LoVo (cell line): ENCODE data around the gene SEC16A.

ENCODE experiments used
- DNase-seq: peaks from one replicate; pipeline ENCODE4 v3.0.0-alpha.2; 2016; ENCODE audit warnings: low spot score

Gene SEC16A

GRCh38 chr9:136504512-136505348 lies 21.9 kb upstream of the SEC16A start:
- no peak for DNase-seq

GRCh38 chr9:136502940-136503550 lies 20.2 kb upstream of the SEC16A start:
- DNase-seq = no peak

GRCh38 chr9:136502196-136502595 lies 19.4 kb upstream of the SEC16A start:
- no peak for DNase-seq

- no peak for DNase-seq
Observed at GRCh38 chr9:136501686-136502085, 18.8 kb upstream of the SEC16A start.

DNA sequence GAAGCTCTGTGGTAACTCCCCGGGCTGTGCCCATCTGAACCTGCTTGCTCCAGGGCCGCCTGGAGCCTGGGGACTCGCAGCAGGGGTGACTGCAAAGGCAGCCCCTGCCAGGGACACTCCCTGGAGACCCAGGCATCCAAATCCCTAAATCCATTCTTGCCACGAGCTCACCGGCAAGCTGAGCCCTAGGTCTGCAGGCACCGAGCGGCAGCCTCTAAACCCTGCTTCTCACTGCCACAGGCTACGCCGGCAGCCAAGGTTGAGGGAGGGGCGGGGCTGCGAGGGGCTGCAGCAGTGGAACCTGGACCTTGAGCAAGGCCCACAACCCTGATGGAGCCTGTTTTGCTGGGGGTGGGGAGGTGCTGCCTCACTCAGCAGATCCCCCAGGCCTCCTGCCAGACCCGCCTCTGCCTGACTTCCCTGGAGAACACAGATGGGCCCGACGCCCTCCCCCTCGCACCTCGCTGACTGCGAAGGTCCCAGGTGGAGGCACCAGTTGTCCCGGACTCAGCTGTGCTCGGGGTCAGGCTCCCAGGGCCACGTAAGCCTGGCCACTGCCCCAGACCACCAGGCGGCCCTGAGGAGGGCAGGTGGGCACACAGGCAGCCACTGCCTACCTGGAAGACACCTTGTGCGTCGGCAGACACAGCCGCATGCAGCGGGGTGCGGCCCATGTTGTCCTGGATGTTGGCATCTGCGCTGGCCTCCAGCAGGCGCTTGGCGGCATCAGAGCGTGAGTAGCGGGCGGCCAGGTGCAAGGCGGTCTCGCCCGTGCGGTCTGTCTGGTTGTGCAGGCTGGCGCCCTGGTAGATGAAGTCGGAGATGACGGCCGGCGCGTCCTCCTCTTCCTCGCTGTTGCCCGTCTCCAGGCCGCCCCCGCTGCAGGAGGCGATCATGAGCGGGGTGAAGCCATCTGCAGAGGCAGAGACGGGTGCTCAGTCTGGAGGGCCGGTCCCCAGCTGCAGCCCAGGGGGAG lies 17.4 kb upstream of the SEC16A start:
- DNase-seq = no peak

DNA sequence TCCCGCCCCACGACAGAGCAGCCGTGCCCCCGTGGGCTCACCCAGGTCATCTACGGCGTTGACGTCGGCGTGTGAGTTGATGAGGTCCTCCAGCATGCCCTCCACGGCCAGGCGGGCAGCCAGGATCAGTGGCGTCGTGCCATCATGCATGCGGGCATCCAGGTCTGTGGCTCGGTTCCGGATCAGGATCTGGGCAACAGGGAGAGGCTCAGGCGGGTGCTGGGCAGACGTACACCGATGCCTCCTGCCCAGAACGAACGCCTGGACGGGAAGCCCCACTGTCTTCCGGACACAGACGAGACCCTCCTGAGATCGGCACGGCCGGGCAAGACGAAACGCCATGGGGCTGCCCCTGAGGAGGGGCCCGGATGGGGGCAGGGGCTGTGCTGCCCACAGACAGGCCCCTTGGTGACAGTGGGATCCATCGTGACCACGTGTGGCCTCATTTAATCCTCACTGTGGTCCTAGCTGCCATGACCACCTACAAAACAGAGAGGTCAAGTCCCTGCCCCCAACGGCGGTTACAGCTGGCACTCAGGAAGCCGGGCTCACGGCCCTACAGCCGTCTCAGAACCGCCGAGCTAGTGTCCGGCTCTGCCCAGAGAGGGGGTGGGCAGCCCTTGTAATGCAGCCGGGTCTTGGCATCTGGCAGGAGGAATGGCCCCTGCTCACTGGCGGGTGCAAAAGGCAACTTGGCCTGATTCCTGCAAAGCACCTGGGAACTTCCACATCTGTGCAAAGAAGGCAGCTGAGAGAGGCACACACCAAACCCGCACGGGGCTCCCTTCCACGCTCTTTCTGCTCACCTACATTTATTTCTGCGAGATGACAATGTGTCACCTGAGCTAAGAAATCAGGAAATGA lies 16.5 kb upstream of the SEC16A start:
- no peak for DNase-seq

DNA sequence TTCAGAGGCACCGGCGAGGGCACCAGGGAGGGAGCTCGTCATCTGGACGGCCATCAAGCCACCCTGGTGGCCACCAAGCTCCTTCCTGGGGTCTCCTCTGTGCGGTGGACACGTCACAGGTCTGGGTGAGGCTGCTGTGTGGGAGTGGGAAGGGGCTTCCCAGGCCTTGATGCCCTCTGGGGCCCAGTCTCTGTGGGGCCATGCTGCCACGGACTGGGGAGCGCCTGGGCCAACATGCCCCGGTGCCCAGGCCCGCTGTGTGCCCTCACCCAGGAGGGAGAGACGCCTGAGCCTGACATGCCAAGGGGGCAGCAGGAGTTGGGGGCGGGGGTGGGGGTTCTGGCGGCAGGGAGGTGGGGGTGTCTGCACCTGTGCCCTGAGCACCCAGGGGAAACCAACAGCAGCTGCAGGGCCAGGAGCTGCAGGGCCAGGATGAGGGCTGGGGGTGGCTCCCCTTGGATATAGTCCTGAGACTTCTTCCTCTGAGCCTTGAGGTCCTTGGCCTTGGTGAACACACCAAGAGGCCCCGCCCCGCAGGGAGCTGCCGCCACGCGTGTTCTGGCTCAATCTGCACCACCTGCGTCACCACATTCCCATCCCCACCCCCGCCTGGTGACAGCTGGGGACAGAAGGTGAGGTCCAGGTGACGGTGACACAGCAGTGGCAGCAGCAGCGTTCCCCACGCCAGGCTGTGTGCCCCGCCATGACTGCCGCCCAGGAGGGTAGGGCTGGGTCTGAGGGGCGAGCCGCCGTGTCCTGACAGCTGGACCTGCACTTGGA lies 15.3 kb upstream of the SEC16A start:
- DNase-seq = no peak

DNA sequence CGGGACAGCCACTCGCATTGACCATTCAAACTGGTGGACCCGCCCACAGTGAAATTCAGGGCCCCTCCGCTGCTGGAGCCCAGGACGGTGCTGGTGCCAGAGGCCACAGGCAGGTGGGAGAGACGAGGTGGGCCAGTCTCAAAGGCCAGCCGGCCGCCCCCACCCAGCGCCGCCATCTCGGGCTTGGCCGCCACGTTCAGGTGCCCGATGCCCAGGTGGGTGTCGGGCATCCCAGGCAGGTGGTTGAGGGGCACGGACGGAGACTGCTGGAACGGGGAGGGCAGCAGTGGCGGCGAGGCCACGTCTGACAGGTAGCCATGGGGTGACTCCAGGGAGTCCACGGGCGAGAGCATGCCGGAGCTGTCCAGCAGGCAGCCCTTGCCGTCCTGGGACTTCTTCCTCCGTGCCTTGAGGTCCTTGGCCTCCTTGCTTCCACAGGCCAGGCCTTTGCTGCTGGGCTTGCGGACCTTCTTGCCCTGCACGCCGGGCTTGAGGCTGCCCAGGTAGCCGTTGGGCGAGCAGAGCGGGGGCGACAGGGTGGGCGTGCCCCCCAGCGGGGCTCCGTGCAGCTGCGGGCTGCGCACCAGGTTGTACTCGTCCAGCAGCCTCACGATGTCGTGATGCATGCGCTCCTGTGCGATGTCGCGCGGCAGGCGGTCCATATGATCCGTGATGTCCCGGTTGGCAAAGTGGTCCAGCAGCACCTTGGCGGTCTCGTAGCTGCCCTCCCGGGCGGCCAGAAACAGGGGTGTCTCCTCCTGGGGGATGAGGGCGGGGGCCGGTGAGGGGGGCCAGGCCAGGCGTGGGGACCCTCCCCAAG lies 14.2 kb upstream of the SEC16A start:
- DNase-seq = no peak

- DNase-seq = no peak
Observed at GRCh38 chr9:136496181-136496580, 13.3 kb upstream of the SEC16A start.

- DNase-seq = no peak
Observed at GRCh38 chr9:136495238-136495800, 12.5 kb upstream of the SEC16A start.

DNA sequence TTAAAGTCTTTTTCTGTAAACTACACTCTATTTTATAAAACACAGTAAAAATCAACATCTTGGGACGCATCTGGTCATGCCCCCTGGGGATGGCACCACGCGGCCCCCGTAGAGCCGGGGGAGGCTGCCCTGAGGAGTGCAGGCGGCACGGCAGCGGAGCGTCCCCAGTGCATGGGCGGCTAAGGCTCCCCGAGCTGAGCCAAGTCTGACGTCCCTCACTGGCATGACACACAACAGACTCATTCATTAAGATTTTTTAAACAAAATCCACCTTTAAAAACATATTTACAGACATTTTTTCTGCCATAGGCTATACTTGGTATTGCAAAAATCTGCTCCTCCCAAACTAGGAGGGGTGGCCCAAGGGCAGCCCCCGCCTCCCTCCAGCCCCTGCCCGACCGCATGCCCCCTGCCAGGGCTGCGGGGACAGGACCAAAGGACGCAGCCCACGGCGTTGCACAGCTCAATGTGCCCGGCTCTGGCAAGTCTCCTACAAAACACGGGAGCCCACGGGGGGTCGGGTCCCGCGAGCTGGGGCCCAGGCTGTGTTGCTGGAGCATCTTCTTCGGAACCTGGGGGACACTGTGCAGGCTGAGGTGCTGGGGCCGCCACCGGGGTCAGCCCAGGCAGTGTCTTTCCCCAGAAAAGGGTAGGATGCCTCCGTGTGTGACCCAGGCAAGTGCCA lies 11.8 kb upstream of the SEC16A start:
- no peak for DNase-seq

DNA sequence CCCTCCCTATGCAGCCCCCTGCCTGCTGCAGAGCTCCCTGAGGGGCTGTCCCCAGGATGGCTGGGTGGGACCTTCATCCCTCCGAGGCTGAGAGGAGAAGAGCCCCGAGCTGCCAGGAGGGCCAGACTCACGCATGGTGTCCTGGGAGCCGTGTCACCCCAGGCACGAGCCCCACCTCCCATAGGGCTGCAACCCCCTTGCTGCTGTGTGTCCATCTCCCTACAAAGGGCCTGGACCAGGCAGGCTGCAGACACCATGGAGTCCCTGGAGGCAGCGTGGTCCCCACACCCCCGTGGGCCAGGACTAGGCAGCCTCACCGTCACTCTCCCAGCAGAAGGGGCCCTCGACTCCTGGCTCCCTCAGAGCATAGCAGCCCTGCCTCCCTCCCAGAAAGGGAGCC lies 11.2 kb upstream of the SEC16A start:
- DNase-seq = no peak

- no peak for DNase-seq
Observed at GRCh38 chr9:136493567-136493971, 10.7 kb upstream of the SEC16A start.

DNA sequence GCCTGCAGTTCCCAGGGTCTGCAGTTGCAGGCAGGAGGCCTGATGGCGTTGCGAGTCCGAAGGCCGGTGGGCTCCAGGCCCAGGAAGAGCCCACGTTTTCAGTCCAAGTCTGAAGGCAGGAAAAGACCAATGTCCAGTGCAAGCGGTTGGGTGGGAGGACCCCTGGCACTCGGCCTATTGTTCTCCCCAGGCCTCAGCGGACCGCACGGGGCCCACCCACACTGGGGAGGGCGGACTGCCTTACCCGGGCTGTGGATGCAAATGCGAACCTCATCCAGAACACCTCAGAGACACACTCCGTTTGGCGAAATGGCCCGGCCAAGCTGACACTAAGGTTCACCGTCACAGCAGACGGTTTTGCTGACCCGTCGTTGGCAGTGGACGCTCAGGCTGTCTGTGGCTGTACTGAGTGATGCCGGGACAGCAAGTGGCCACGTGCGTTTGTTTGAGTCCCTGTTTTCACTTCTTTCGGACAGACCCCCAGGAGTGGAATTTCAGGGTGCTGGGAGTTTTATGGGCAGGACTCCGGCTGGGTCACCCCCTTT lies 10.2 kb upstream of the SEC16A start:
- DNase-seq = no peak

DNA sequence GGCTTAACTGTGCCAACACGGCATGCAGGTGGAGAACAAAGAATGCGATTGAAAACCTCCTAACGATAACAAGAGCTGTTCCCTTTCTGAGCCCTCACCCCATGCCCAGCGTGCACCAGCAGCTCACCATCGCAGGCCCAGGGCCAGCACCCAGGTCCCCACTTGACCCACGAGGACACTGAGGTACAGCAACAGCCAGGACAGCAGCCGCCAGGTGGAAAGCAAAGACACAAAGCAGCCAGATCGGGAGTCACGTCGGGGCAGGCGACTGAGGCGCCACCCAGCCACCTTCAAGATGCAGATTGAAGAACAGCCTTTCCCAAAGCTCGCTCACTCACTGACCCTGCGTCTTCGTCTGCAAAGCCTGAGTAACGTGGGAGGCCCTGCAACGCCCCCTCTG lies 6.9 kb upstream of the SEC16A start:
- DNase-seq = no peak

- peak; percentile 65 for DNase-seq
Observed at GRCh38 chr9:136488247-136489214, 5.7 kb upstream of the SEC16A start.

DNA sequence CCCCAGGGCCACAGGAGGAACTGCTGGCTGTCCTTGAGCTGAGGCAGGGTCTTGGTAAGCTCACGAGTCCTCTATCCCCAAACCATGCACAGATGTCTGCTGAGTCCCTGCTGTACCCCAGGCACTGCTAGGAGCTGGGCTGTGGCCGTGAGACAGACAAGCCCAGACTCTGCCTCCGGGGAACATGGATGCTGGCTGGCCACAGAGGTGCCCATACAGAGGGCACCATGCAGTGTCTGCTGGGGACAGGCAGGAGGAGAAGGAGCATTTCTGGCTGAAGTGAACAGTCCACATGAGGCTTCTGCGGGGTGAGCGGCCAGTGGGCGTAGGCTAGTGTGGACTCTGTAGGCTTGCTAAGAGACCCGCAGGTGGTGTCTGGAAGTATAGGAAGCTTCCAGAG lies 4.8 kb upstream of the SEC16A start:
- no peak for DNase-seq
